SK-N-SH (cell line): ENCODE data around the gene DCDC2. TPM values are rescaled to one million over a fixed set of nuclear protein-coding genes. Genes with fewer than 3 reads are reported as not detected.
A peak's percentile ranks its signal among the peaks of the same experiment; 100 is the strongest.

Experiments used
- CTCF ChIA-PET: fragments of 300-600, 350-600 bp; formaldehyde crosslinking; extraction: SDS; loops from one replicate; lab custom pipeline; 2021; lab: Yijun Ruan, JAX
- POLR2A ChIA-PET: fragments of 350-600 bp; sonication (Branson Sonifier 250); formaldehyde crosslinking; extraction: SDS; loops from one replicate; lab custom pipeline; 2020; ENCODE audit warnings: antibody characterized with exemption, inconsistent platforms; lab: Yijun Ruan, JAX
- DNase-seq: peaks from one replicate; pipeline ENCODE4 v3.0.0; 2012
- H2AFZ ChIP-seq: fragments of 200-600 bp; sonication (generic); 2 replicates; pipeline ENCODE4 v1.8.1; 2016; ENCODE audit warnings: antibody characterized with exemption, mild to moderate bottlenecking, low read depth
- H3F3A ChIP-seq: fragments of 200-600 bp; sonication (generic); replicated peaks from 2 replicates; pipeline ENCODE3; 2016; ENCODE audit warnings: antibody characterized with exemption, mild to moderate bottlenecking; ENCODE audit not compliant: insufficient read depth
- H3K27ac ChIP-seq, 2 experiments: fragments of 200-500 bp in 1 of 2; fragments of 200-600 bp in 1 of 2; sonication (Bioruptor generic) in 1 of 2; sonication (generic), shearing (Covaris generic) in 1 of 2; 2 replicates each; pipeline versions ENCODE4 v1.5.1 to v1.6.1; 2014 to 2016; ENCODE audit warnings: low read depth in 2 of 2, inconsistent platforms in 1 of 2, low read length in 1 of 2, mild to moderate bottlenecking in 1 of 2, mixed read lengths in 1 of 2
- H3K27me3 ChIP-seq: fragments of 200-600 bp; sonication (generic), shearing (Covaris generic); 2 replicates; pipeline ENCODE4 v1.6.1; 2016; ENCODE audit warnings: mixed run types; ENCODE audit not compliant: insufficient read depth
- H3K36me3 ChIP-seq, 2 experiments: fragments of 200-500 bp in 1 of 2; fragments of 200-600 bp in 1 of 2; sonication (Bioruptor generic) in 1 of 2; sonication (generic) in 1 of 2; replicated peaks in 1 of 2; 2 replicates each; pipeline versions ENCODE3 to v1.5.1; 2014 to 2016; ENCODE audit warnings: low read length in 1 of 2, mild to moderate bottlenecking in 1 of 2; ENCODE audit not compliant: insufficient read depth in 2 of 2, control insufficient read depth in 1 of 2
- H3K4me1 ChIP-seq, 2 experiments: fragments of 200-500 bp in 1 of 2; fragments of 200-600 bp in 1 of 2; sonication (Bioruptor generic) in 1 of 2; sonication (generic), shearing (Covaris generic) in 1 of 2; 2 replicates each; pipeline versions ENCODE4 v1.5.1 to v1.6.1; 2014 to 2016; ENCODE audit warnings: low read depth in 1 of 2, low read length in 1 of 2, mixed run types in 1 of 2; ENCODE audit not compliant: insufficient read depth in 2 of 2, control insufficient read depth in 1 of 2
- H3K4me2 ChIP-seq: fragments of 200-600 bp; sonication (generic), shearing (Covaris generic); 2 replicates; pipeline ENCODE4 v1.6.1; 2017; ENCODE audit warnings: mixed run types
- H3K4me3 ChIP-seq, 2 experiments: fragments of 200-500 bp in 1 of 2; fragments of 200-600 bp in 1 of 2; sonication (Bioruptor generic) in 1 of 2; sonication (generic), shearing (Covaris generic) in 1 of 2; 2 replicates each; pipeline versions ENCODE4 v1.5.1 to v1.8.1; 2014 to 2016; ENCODE audit warnings: low read depth in 2 of 2, inconsistent platforms in 1 of 2, low read length in 1 of 2, mild to moderate bottlenecking in 1 of 2, mixed read lengths in 1 of 2, moderate library complexity in 1 of 2
- H3K79me2 ChIP-seq: fragments of 200-600 bp; sonication (generic); 2 replicates; pipeline ENCODE4 v1.8.1; 2017; ENCODE audit warnings: mild to moderate bottlenecking; ENCODE audit not compliant: insufficient read depth
- H3K9ac ChIP-seq: fragments of 200-600 bp; sonication (generic); 2 replicates; pipeline ENCODE4 v1.6.1; 2017; ENCODE audit warnings: mixed run types
- H3K9me2 ChIP-seq: fragments of 200-600 bp; sonication (generic); 2 replicates; pipeline ENCODE4 v1.6.1; 2017; ENCODE audit warnings: mixed run types
- H3K9me3 ChIP-seq: fragments of 200-600 bp; sonication (generic); 2 replicates; pipeline ENCODE4 v1.6.1; 2017; ENCODE audit warnings: mixed run types, mild to moderate bottlenecking, moderate library complexity
- H4K20me1 ChIP-seq: fragments of 200-600 bp; sonication (generic); 2 replicates; pipeline ENCODE4 v1.6.1; 2017; ENCODE audit warnings: mild to moderate bottlenecking, mixed run types; ENCODE audit not compliant: insufficient read depth
- CHD2 ChIP-seq: fragments of 150-350 bp; IDR thresholded peaks from 2 replicates; pipeline ENCODE4 v1.6.1; 2018; ENCODE audit warnings: low read length; ENCODE audit not compliant: partially characterized antibody
- CTCF ChIP-seq: fragments of 200-600 bp; sonication (generic); IDR thresholded peaks from 2 replicates; pipeline ENCODE4 v1.6.1; 2017; ENCODE audit warnings: antibody characterized with exemption, mild to moderate bottlenecking, moderate library complexity
- ELF1 ChIP-seq: IDR thresholded peaks from 2 replicates; pipeline ENCODE4 v1.4.0; 2012
- EP300 ChIP-seq, 2 experiments: IDR thresholded peaks; 2 replicates each; pipeline versions ENCODE4 v1.4.0 to v1.6.1; 2012; ENCODE audit warnings: borderline replicate concordance in 1 of 2, low read depth in 1 of 2, low read length in 1 of 2
- EZH2phosphoT487 ChIP-seq: fragments of 200-600 bp; sonication (generic); IDR thresholded peaks from 2 replicates; pipeline ENCODE4 v1.6.1; 2017; ENCODE audit warnings: low read depth, mixed run types, mild to moderate bottlenecking, antibody characterized with exemption, moderate library complexity, borderline replicate concordance
- FOXM1 ChIP-seq: IDR thresholded peaks from 2 replicates; pipeline ENCODE4 v1.4.0; 2012; ENCODE audit warnings: low read depth, mild to moderate bottlenecking
- GABPA ChIP-seq: IDR thresholded peaks from 2 replicates; pipeline ENCODE4 v1.4.0; 2012; ENCODE audit warnings: low read depth, mild to moderate bottlenecking
- IRF3 ChIP-seq: fragments of 150-350 bp; IDR thresholded peaks from 2 replicates; pipeline ENCODE4 v1.6.1; 2016; ENCODE audit warnings: mild to moderate bottlenecking, low read depth, low read length
- MXI1 ChIP-seq: IDR thresholded peaks from 2 replicates; pipeline ENCODE4 v1.6.1; 2012; ENCODE audit warnings: mild to moderate bottlenecking, low read depth, low read length, improper control_type of control experiment
- NFIC ChIP-seq: IDR thresholded peaks from 2 replicates; pipeline ENCODE4 v1.4.0; 2012; ENCODE audit warnings: borderline replicate concordance
- NRF1 ChIP-seq: IDR thresholded peaks from 2 replicates; pipeline ENCODE4 v1.6.1; 2012; ENCODE audit warnings: low read depth, mild to moderate bottlenecking, low read length
- PBX3 ChIP-seq: IDR thresholded peaks from 2 replicates; pipeline ENCODE4; 2012
- POLR2AphosphoS5 ChIP-seq: IDR thresholded peaks from 2 replicates; pipeline ENCODE4 v1.6.1; 2012; ENCODE audit warnings: low read depth, low read length
- RAD21 ChIP-seq: IDR thresholded peaks from 2 replicates; pipeline ENCODE4 v1.6.1; 2012; ENCODE audit warnings: mild to moderate bottlenecking, low read length
- RCOR1 ChIP-seq: fragments of 150-350 bp; IDR thresholded peaks from 2 replicates; pipeline ENCODE4 v1.6.1; 2017; ENCODE audit warnings: antibody characterized with exemption, low read length
- REST ChIP-seq: IDR thresholded peaks from 2 replicates; pipeline ENCODE4 v1.6.1; 2012; ENCODE audit warnings: mild to moderate bottlenecking, low read depth, low read length, moderate library complexity
- RFX5 ChIP-seq: IDR thresholded peaks from 2 replicates; pipeline ENCODE4 v1.6.1; 2012; ENCODE audit warnings: mild to moderate bottlenecking, improper control_type of control experiment, low read length
- RXRA ChIP-seq: IDR thresholded peaks from 2 replicates; pipeline ENCODE4 v1.4.0; 2012; ENCODE audit warnings: low read depth, mild to moderate bottlenecking, borderline replicate concordance
- SIN3A ChIP-seq: IDR thresholded peaks from 2 replicates; pipeline ENCODE4 v1.6.1; 2012; ENCODE audit warnings: low read depth, mild to moderate bottlenecking, low read length, moderate library complexity, borderline replicate concordance
- SMC3 ChIP-seq: IDR thresholded peaks from 2 replicates; pipeline ENCODE4 v1.6.1; 2012; ENCODE audit warnings: low read depth, low read length, improper control_type of control experiment
- TAF1 ChIP-seq: IDR thresholded peaks from 2 replicates; pipeline ENCODE4 v1.6.1; 2012; ENCODE audit warnings: low read depth, mild to moderate bottlenecking, low read length, moderate library complexity, borderline replicate concordance
- USF2 ChIP-seq: fragments of 150-350 bp; IDR thresholded peaks from 2 replicates; pipeline ENCODE4 v1.6.1; 2017; ENCODE audit warnings: antibody characterized with exemption, low read length, low read depth, borderline replicate concordance
- YY1 ChIP-seq: IDR thresholded peaks from 2 replicates; pipeline ENCODE4 v1.4.0; 2012; ENCODE audit warnings: low read depth, mild to moderate bottlenecking
- ZBTB33 ChIP-seq: IDR thresholded peaks from 2 replicates; pipeline ENCODE4 v1.4.0; 2012; ENCODE audit warnings: low read depth, borderline replicate concordance
- WGBS: methylation state at CpG from one replicate; pipeline ENCODE4 v1.1.6; 2017; ENCODE audit warnings: low lambda C conversion rate; 5-methylcytosine and 5-hydroxymethylcytosine counted together
- polyA plus RNA-seq, 3 experiments: library from polyadenylated mRNA; depleted of rRNA; stranded (reverse); fragments of >200 nt; gene quantifications; 2 replicates each; pipeline ENCODE4 v1.2.3, GENCODE V29; 2012

The DCDC2 gene
- polyA plus RNA-seq, 1 of the 3 experiments (the other 2 are of a cell fraction) = not detected

GRCh38 chr6:24205020-24205492 lies 152.8 kb downstream of the DCDC2 start:
- Histone ChIP-seq H3F3A (no peaks in the 10 kb centered on the region), H3K4me3 (no peak overlapping the region), H3K36me3 (no peaks in the 10 kb centered on the region), H3K27ac (no peak overlapping the region; a peak in 1 of 4 replicates), H3K4me2 (no peak overlapping the region), H4K20me1 (no peaks in the 10 kb centered on the region), H3K9ac (no peak overlapping the region), H2AFZ (no peak overlapping the region), H3K9me2 (no peaks in the 10 kb centered on the region), H3K27me3 (no peaks in the 10 kb centered on the region), H3K4me1 (no peaks in the 10 kb centered on the region), H3K79me2 (no peaks in the 10 kb centered on the region), H3K9me3 (no peaks in the 10 kb centered on the region)
- CTCF ChIA-PET = interaction anchor here (0.6 to 3.3 kb wide), 40 partner anchors 9 to 1879 kb away, joined by 3 to 25 read pairs (median 4); no protein-coding TSS in a partner anchor
- peak; percentile 36 for DNase-seq
- 11% methylated on average over 4 of the region's 4 CpGs for WGBS
- POLR2A ChIA-PET = no interaction called here
- TF ChIP-seq RXRA (no peak), EZH2phosphoT487 (no peak), CHD2 (peak; percentile 25), GABPA (no peak), FOXM1 (no peak), POLR2AphosphoS5 (no peak), REST (no peak), SIN3A (no peak), EP300 (IDR thresholded peaks at IDR 0.05; ENCODE audit: borderline replicate concordance in 1 of 2, low read depth in 1 of 2, low read length in 1 of 2) (no peak), RCOR1 (no peak), ZBTB33 (no peak), RFX5 (no peak), NFIC (no peak), RAD21 (peak; percentile 92), CTCF (peak; percentile 68), YY1 (no peak), PBX3 (no peak), NRF1 (no peak), USF2 (no peak), MXI1 (no peak), IRF3 (no peak), ELF1 (no peak), TAF1 (no peak), SMC3 (peak; percentile 76)
